H1 (cell line): ENCODE data around the gene PAPOLA.

Experiments
- ATF2 ChIP-seq: IDR thresholded peaks from 2 replicates; pipeline ENCODE4 v1.6.1; 2012; ENCODE audit warnings: low read length, inconsistent platforms
- BRCA1 ChIP-seq: IDR thresholded peaks from 2 replicates; pipeline ENCODE4 v1.6.1; 2012; ENCODE audit warnings: low read depth, low read length, improper control_type of control experiment
- CTCF ChIP-seq, 3 experiments: IDR thresholded peaks; 1 replicate in 2 of 3; 2 replicates in 1 of 3; pipeline versions ENCODE4 v1.5.1 to v1.6.1; 2011; ENCODE audit warnings: low read length in 3 of 3, mild to moderate bottlenecking in 3 of 3, inconsistent platforms in 2 of 3, low read depth in 1 of 3, moderate library complexity in 1 of 3; ENCODE audit not compliant: insufficient read depth in 1 of 3; ENCODE audit errors: control extremely low read depth in 1 of 3
- E2F6 ChIP-seq: IDR thresholded peaks from 2 replicates; pipeline ENCODE4 v1.6.1; 2012; ENCODE audit warnings: inconsistent platforms
- JUND ChIP-seq: IDR thresholded peaks from 2 replicates; pipeline ENCODE4 v1.6.1; 2011; ENCODE audit warnings: mild to moderate bottlenecking, improper control_type of control experiment, low read length
- RFX5 ChIP-seq: IDR thresholded peaks from 2 replicates; pipeline ENCODE4 v1.6.1; 2011; ENCODE audit warnings: low read depth, low read length, improper control_type of control experiment, borderline replicate concordance
- TAF1 ChIP-seq: IDR thresholded peaks from 2 replicates; pipeline ENCODE4 v1.6.1; 2011; ENCODE audit warnings: mild to moderate bottlenecking, low read depth, low read length

- TF ChIP-seq JUND (no peak), CTCF (IDR thresholded peaks at IDR 0.05; ENCODE audit: control extremely low read depth in 1 of 3, insufficient read depth in 1 of 3, low read depth in 1 of 3, low read length in 3 of 3) (no peak), TAF1 (no peak), BRCA1 (no peak), ATF2 (no peak), E2F6 (no peak), RFX5 (no peak)
Observed at GRCh38 chr14:96501217-96501739, 904 bp upstream of the PAPOLA start.
